ENCODE data around the gene ANO6.
A peak's percentile ranks its signal among the peaks of the same experiment; 100 is the strongest.
"Not testable (repeated sequence)": the region's sequence is repeated elsewhere in the genome, so short reads cannot be mapped to it uniquely, and the experiment has no call there.

ANO6 gene

DNA sequence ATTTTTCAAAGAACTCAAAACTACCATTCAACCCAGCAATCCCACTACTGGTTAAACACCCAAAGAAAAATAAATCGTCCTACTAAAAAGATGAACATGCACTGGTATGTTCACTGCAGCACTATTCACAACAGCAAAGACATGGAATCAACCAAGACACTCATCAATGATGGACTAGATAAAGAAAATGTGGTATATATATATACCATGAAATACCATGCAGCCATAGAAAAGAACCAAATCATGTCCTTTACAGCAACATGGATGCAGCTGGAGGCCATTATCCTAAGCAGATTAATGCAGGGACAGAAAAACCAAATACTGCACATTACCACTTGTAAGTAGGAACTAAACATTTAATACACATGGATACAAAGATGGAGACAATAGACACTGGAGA, 3.8 kb upstream of the ANO6 start:
- no peak for DNase-seq

DNA sequence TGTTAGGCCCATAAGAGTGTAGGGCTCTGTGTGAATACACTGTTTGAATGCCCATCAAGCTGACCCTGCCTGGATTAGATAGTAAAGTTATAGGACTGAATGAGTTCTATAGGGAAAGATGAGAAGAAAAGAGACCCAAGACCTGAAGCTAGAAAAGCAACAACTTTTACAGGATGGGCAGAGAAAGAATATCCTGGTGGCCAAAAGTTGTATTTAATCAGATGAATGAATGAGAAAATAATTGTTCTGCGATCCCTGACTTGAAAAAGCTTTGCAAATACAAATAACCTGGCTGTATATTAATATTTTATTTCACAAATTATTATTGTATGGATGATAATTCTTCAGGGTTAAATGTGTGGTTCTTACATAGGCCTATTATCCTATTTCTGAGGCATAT, 2.8 kb upstream of the ANO6 start:
- no peak for DNase-seq

DNA sequence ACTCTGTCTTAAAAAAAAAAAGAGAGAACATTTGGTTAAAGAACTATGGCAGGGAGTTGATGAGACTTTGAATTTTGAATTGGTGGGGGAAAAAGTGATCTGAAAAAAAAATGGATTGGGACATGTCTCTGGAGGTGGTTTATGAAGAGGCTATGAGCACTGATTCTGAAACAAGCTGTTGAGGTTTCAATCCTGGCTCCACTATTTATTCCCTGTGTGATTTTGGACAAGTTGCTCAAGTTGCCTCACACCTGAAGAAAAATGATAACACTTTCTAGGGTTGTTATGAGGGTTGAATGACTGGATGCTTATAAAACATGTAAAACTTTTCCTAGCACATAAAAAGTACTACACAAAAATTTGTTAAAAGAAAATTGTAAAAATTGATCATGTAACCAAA, 1.8 kb upstream of the ANO6 start:
- DNase-seq = no peak

DNA sequence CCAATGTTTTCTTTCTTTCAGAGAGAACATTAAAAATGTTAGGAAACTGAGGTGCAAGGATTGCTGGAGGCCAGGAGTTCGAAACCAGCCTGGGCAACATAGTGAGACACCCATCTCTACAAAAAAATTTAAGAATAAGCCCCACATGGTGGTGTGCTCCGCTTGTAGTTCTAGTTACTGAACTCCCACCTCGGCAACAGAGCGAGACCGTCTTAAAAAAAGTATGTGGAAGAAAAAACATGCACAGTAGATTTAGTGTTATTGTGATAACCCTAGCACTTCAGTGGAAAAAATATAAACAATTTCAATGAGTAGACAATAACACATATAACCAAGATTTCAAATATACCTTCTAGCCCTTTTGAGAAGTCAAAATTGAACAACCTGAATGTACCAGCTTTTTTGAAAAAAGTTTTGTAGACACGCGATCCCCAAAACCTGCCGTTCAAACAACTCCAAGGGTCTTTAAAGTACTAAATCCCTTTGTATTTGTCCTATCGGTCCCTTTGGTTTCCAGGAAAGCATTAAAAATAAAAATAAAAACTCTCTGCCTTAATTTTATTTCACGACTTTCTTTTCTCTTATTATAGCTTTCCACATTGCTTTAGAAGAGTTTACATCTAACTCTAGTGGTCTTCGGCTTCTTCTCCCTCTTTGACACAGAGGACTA, 1.0 kb upstream of the ANO6 start:
- DNase-seq = peak; percentile 9

DNA sequence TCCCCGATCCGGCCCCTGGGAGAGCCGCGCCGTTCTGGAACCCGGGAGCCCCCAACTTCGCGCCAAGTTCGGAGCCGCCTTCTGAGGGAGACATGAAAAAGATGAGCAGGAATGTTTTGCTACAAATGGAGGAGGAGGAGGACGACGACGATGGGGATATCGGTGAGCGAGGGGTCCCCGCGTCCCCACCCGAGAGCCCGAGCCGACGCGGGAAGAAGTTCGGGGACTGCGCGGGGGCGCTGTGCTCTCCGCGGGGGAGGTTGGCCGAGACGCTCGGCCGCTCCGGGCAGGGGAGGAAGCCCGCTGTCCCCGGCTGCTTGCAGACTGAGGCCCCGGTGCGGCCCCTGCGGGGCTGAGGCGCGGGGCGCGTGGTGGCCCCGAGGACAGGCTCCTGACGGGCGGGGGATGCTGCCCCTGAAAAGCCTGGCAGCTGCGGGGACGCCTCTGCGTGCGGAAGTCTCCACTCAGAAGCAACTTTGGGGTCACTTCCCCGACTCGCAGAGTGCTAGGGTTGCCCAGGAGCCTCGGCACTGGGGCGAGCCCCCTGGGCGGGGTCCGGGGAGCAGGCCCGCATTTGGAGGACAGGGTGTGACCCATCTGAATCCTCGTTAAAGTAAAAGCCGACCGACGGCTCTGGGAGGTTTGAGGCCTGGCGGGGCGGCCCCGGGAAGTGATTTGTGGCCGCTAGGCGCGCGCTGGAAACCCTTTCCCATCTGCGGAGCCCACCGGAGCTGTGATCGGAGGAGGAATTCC, 511 bp downstream of the ANO6 start:
- peak; percentile 55 for DNase-seq

DNA sequence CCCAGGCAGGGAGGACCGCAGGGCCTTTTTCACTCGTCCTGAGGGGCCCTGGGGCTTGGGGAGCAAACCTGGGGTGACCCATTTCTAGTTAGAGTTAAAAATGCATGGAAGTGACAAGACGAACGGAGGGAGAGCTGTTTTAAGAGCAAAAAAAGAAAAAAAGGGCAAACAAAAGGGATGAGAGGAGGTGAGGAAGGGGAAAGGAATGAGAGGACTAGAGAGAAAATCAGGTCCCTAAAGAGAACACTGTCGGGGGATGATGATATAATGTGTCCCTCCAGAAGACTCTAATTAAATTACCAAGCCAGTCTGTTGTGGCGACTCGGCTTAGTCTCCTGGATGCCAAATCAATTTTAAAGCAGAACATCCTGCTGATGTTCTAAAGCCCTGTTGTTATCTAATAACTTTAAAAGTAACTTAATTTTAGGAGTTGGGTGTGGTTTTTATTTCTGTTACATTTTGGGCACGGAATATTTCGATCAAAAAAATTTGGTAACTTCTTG, 1.1 kb downstream of the ANO6 start:
- DNase-seq = no peak

DNA sequence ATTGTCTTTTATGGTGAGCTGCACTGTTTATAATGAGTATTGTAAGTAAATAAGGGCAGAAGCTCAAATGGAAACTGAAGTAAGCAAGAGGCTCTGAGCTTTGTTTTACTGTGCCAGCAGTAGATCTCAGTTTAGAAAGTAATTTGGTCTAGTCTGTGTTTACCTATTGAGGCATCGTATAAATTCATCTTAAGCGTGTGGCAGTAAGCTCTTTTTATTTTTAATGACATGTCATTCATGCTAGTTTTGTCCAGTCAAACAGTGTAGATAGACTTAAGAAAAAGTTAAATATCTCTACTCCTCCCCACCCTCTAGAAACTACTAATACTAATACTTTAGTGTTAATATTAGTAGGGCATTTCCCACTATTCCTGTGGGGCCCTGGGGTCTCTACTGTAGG, 2.0 kb downstream of the ANO6 start:
- DNase-seq = no peak

DNA sequence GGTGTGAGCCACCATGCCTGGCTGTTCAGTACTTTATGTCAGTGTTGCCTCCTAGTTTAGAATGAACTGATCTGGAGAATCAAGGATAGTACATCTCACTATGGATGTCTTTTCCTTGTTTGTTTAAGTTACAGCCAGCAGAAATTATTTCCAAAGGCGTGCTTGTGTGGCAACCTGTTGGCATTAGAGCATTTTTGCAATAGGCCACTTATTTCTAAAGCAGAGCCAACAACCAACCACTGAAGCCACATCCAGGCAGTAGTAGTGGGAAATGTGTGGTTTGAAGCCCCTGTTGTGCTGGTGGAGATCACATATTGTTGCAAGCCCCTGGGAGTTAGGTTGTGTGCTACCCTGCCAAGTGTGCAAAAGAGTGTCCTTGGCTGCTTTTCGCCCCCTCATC, 3.7 kb downstream of the ANO6 start:
- DNase-seq = no peak

DNA sequence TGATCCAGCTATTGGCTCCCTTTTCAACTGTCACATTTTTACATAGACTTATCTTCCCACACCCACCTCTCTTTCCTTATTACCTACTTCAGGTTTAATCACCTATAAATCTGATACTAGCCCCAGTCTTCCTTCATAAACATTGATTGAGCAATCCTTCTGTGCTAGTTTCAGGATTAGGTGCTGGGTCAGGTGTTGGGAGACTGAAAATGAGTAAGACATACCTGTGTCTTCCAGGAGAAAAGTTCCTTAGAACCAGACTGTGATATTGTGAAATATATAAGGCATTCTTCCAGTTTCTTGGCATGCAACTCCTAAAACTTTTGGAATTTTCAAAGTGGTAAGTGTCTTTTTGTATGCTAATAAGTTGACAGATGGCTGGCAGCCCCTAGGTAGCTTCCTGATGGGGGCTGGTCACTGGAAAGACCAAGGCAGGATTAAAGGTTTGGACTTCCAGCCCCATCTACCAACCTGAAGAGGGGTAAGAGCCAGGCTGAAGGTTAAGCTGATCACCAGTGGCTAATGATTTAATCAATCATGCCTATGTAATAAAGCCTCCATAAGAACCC, 4.6 kb downstream of the ANO6 start:
- DNase-seq = no peak

DNA sequence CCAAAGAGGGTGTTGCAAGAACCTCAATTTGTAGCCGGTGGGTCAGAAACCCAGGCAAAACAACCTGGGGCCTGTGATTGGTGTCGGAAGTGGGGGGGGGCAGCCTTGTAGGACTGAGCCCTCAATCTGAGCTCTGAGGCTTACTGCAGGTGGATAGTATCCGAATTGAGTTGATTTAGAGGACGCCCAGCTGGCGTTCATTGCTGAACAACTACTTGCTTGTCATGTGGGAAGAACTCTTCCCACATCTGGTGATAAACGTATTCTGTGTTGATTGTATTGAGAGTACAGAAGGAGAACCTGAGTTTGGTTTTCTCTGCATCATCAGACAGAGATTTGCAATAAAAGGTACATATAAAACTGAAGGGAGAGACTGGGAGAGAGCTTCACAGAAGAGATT, 5.1 kb downstream of the ANO6 start:
- DNase-seq = no peak

DNA sequence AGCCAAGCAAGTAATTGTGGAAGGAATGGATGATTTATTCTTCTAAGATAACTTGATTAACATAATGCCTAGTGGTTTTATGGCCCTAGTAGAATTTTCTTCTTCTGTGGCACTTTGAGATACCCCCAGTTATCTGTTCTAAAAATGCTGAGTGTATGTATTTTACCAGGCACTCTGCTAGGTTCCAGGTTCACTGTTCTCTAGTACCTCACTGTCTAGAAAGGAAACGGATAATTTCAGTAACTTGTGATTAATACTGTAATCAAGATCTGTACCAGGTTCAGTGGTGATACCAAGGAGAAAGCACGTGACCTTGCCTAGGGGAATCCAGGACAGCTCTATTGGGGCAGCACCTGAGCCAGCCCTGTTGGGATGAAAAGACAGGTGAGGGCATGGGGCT, 8.0 kb downstream of the ANO6 start:
- no peak for DNase-seq

DNA sequence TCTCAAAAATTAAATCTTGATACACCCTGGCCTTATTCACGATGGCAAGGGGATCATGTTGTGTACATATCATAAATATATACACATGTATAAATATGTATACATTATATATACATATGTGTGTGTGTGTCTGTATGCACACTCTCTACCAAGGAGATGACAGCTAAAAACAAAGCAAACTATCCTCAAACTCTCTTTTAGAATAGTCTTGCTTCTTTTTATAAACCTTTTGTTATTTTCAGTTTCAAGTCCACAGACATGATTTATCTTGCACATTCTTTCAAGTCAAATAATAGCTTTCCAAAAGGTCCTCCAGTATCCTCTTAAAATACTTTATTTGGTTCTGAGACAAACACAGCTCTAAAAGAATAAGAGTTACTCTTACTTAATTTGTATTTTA, 8.4 kb downstream of the ANO6 start:
- DNase-seq = no peak

DNA sequence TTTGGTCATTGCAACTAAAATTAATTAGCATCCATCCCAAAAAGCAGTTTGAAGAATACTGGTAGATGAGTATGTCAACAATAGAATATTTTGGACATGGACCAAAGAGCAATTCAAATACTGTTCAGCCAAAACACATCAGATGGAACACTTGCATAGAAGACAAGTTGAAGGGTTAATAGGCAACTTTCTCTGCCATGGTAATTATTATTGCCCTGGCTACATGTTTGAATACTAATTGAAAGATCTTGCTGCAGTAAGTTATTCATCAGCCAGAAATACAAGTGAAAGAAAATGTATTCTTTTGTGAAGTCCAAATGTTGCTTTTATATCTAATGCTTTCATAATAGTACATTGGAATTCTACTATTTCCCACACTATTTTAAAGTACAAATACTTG, 10.1 kb downstream of the ANO6 start:
- DNase-seq = no peak

DNA sequence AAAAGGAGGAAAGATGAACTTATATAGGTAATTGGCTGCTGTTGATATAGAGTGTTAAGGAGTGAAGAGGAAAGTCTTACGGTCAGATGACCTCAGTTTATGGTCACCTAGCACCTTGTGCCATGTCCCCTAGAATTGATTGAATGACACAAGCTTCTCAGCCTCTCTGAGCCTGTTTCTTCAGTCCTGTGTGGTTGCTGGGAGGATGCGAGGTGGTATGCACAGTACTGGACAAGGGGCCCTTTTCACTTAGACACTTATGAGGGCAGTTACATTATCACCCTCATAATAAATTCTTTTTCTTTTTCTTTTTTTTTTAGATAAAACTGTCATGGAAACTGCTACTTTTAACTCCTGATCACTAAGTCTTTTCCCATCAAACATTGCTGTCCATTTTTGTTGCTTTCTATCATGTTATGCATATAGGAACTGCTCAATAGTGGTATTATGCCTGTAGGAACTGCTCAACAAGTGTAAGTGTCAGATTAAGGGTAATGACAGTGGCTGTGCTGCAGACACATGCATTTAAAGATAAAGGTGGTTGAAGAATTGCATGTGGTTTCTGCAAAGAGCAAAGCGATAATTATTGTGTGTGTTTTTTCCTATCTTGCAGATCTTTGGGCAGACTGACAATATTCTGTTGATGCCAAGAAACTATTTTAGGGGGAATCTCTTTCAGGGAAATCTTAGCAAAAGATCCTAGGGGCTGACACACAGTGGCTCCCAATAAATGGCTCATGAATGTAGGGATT, 11.6 kb downstream of the ANO6 start:
- DNase-seq = no peak

DNA sequence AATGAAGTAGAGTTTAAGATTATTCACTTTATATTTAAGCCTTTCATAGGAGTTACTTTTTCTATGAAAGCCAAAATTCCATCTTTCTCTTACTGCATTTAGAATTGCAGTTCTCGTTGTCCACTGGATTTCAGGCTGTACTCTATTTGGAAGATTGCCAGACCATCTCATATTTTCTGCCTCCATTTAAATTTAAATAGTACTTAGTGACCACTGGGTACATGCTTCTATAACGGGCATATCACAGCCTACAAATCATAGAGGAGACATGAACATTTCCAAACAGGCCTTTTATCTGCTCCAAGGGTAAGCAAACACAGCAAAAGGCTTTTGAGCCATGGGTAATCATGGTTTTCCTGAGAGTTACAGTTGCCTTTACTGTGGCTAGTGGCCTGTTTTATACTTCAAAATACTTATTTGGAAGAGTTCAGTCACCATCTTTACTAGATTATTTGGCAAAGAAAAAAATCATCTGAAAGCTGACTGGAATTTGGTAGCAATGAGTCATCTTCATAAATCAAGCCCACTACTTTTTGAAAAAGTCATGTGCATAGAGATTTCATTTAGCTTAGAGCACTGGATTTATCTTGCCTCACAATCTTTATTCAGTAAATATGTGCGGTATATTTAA, 15.7 kb downstream of the ANO6 start:
- DNase-seq = no peak

DNA sequence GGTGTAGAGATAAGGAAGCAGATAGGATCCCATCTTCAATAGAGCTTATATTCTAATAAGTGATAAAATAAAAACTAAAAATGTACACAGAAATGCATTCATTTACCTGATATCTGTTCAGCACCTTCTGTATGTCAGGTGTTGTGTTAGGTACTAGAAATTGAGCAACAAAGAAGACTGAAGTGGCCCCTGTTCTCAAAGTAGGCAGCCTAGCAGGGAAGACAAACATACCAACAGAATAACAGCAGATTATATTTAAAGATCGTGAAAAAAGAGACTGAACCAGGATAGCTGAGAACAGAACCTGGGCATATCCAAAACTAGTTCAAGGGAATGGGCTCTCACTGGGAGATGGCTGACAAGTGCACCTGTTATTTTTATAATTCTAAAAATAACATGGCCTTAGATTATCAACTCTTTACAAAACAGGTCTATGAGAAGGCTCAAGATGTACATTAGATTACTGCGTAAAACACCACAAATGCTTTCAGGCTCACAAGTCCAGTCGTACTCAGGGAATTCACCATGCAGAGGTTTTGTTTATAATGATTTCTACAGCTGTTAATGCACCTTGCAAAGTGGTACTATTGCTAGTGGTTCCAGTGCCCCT, 16.4 kb downstream of the ANO6 start:
- no peak for DNase-seq

DNA sequence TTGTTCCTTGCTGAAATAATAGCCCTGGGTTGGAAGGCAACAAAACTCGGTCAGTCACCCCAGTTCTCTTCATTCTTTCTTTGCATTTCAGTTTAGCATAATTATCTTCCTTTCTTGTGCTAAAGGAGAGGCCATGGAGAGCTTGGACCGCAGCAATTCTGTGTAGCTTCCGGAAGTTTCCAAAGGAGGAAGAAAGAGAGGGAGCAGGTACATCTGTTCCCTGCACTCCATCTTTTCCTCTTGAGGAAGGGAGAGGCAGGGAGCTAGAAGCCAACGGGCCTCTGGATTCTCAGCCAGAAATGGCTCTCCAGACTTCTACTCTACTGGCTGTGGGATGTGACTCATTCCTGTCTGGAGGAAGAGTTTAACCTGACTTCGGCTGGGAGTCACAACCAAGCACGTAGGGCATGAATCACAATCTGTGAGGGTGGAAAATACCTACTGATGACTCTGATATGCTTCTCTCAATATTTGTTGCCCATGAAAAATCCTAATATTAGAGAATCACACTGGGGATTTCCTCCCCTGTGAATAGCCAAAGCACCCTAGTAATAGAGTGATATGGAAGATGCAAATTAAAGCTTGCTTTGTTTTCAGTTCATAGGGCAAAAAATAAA, 17.0 kb downstream of the ANO6 start:
- DNase-seq = peak; percentile 59

DNA sequence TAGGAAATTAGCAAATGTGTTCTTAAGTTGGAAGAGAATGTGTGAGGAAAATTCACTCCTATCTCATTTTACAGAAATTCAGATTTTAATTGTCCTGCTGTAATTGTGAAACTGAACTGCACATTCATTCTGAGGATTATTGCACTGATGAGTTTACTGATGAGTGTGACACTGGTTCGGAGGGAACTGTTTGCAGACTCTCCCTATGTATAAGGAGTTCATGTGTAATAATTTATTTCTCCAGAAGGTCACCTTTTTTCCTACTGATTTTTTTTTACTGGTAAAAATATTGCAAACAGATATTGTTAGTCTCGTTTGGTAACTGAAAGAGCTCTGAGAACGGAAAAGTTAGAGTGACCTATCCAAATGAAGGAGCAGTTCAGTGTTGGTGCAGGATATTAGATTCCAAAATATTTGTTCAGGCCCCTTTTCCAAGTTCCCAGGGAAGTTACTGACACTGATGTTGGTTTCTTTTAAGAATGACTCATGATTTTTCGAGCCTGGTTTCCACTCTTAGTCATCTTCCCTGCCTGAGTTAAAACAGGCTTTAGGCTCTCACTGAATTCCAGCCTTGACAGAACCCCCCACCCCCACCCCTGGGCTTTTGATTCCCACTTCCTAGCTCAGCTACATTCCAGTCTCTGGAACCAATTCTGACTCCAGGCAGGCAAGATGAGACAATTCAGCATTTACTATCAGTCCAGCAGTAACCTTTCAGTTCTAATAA, 18.4 kb downstream of the ANO6 start:
- no peak for DNase-seq

DNA sequence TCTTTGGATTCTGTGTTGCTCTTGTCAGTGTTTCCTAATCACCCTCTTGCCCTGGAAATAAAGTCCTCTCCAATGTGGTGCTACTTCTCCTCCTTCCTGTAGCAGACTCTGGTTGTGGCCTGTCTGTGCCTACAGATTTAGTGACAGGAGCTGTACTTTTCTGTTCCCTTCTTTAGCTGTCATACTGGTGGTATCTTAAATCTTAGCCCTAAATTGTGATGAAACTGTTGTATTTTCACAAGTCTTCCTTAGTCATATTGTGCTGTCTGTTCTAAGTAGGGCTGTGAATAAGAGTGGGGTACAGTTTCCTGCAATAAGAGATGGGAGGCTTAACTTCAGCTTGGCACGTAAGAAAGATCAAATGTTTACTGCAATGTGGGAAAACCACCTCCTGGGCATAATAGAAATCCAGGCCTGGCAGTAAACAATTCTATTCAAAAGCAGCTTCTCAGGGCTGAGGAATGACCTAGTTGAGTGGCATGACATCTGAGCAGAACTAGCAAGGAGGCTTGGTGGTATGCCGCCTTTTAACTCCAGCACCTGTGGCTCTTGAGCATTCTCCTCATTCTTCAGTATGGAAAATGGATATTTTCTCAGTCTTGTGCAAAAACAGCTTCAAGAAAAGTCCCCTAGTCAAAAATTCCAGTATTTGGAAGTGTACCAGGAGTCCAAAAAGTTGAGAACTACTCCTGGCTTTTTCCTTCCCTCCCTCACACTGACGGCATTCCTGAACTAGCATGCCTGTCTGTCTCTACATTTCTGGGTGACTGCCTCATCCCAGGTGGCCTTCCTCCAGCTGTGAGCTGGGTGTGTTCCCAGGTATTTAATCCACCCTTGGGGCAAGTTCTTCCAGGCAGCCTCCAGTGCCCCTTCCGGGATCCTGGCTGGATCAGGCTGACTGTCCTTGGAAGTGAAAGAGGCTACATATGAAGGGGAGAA, 19.5 kb downstream of the ANO6 start:
- DNase-seq = peak; percentile 9

DNA sequence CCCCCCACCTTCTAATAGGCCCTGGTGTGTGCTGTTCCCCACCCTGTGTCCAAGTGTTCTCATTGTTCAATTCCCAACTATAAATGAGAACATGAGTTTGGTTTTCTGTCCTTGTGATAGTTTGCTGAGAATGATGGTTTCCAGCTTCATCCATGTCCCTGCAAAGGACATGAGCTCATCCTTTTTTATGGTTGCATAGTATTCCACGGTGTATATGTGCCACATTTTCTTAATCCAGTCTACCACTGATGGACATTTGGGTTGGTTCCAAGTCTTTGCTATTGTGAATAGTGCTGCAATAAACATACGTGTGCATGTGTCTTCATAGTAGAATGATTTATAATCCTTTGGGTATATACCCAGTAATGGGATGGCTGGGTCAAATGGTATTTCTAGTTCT, 20.5 kb downstream of the ANO6 start:
- not testable (repeated sequence) for DNase-seq

Data from activated CD4-positive, alpha-beta T cell treated with anti-CD3 and anti-CD28 coated beads for 48 hours (primary cell).